GM10266 (cell line): ENCODE results near the gene FOXI3.

Experiments
- DNase-seq: peaks from one replicate; pipeline ENCODE4 v3.0.0; 2012; ENCODE audit errors: extremely low spot score
- TF ChIP-seq, protein P1 (sequence below): IDR thresholded peaks from 2 replicates; pipeline ENCODE4 v1.5.1; 2012; ENCODE audit warnings: mild to moderate bottlenecking, low read depth; ENCODE audit not compliant: control insufficient read depth, insufficient read depth; ENCODE audit errors: missing control alignments

Gene FOXI3

DNA sequence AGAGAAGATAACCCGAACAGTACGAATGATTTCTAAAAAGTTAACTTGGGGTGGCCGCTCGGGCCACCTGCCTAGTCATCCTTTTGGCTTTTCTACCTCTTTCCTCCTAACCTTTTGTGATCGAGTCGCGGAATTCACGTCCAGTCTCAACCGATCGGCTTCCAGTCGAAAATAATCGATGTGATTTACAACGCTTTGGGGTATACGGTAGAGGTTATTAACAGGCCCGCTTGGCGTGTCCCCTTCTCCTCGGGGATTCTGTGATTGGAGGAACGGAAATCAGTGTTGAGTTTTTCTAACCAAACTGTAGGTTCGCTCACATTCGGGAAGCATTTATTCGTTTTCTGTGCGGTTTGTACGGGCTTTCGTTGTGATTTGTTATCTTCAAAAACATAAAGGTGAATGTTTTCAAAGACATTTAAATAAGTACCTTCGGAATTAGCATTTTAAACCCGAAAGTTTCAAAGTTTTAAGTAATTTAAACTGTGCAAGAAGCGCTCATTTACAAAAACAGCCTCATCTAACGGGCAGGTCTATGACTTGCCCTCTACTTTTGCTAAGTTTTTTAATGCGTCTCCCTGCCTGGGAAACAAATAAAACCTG is 588 bp upstream of the FOXI3 start:
- no peak for DNase-seq
- TF ChIP-seq, protein P1, sequence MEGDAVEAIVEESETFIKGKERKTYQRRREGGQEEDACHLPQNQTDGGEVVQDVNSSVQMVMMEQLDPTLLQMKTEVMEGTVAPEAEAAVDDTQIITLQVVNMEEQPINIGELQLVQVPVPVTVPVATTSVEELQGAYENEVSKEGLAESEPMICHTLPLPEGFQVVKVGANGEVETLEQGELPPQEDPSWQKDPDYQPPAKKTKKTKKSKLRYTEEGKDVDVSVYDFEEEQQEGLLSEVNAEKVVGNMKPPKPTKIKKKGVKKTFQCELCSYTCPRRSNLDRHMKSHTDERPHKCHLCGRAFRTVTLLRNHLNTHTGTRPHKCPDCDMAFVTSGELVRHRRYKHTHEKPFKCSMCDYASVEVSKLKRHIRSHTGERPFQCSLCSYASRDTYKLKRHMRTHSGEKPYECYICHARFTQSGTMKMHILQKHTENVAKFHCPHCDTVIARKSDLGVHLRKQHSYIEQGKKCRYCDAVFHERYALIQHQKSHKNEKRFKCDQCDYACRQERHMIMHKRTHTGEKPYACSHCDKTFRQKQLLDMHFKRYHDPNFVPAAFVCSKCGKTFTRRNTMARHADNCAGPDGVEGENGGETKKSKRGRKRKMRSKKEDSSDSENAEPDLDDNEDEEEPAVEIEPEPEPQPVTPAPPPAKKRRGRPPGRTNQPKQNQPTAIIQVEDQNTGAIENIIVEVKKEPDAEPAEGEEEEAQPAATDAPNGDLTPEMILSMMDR = no peak

DNA sequence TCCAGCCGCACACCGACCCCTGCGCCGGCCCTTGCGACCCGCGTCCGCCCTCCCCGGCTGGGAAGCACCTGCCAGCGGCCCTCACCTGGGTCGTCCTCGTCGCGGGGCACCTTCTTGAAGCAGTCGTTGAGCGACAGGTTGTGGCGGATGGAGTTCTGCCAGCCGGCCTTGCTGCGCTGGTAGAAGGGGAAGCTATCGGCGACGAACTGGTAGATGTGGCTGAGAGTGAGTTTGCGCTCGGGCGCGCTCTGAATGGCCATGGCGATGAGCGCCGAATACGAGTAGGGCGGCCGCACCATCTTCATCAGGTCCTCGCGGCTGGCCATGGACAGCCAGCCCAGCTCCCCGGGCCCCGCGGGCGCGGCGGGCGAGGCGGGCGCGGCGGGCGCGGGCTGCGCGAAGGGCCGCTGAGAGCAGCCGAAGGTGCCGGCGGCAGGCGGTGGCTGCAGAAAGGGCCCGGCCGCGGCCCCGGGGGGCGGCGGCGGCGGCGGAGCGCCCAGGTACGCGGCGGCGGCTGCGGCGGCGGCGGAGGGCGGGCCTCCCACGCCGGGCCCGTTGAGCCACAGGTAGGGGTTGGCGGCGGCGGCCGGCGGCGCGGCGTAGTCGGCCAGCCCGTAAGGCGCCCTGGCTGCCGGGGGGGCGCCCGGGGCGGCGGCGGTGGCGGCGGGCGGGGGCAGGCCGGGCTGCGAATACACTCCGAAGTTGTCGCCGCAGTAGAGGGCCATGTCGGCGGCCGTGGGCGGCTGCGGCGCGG is 505 bp downstream of the FOXI3 start:
- peak; percentile 37 for DNase-seq
- TF ChIP-seq, protein P1 = no peak

DNA sequence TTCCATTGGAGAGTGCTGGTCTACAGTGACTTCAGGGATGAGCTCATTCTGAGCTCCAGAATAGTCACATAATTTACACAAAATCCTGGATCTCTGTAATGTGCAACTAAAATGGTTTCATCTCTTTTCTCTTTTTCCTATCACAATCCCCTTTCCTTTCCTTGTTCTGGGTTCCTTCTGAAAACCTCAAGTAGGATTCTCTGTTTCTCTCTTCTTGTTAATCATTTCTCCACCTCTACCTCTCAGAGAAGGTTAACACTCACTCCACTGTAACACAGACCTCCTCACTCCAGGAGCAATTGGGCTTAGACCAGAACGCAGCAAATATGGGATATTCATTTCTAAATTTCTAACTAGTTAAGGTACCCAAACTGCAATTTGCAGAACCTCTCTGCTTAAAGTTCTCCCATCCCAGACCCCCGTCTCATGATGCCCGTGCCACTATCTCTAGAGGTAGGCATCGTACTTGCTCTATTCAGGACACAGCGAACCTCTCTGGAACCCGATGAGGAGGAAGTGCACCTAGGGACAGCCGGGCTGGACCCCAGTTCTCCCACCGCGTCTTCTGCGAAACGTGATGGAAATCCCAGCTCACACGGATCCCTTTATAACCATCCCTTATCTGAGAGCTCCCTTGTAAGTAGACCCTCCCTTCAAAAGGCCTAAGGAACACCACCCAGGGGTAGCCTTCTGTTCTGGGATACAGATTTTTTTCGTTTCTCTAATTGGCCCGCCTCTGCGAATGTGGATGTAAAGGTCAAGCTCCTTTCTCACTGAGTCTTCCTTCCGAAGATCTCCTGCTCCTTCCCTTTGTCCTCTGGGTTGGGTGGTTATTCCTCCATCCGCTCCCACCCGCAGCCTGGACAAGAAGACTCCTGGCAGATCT is 1.3 kb downstream of the FOXI3 start:
- DNase-seq = no peak
- TF ChIP-seq, protein P1 = no peak

DNA sequence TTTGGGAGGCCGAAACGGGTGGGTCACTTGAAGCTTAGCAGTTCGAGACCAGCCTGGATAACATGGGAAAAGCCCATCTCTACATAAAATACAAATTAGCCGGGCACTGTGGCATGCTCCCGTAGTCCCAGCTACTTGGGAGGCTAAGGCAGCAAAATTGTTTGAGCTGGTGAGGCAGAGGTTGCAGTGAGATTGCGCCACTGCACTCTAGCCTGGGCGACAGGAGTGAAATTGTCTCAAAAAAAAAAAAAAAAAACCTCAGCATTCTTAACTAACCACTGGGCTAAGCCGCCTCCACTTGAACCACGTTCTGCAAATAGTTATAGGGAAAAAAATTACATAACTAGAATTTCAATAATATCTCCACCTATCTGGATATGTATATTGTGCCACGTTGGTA is 2.3 kb downstream of the FOXI3 start:
- TF ChIP-seq, protein P1 = no peak
- no peak for DNase-seq

DNA sequence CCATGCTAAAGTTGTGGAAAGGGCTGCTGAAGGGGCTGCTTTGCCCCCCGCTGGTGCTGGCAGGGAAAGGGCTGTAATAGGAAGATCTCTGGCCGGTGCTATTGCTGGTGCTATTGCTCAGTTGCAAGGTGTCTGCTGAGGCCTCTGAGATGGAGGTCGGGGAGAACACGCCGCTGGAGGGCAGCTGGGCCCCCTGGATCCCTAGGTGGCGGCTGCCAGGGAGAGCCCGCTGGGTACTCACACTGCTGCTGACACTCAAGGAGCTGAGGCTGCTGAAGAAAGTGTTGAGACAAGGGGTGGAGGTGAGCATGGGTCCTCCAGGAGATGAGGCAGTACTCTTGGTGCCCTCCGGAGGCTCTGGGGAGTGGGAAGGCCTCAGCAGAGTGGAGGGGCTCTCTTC is 4.2 kb downstream of the FOXI3 start:
- no peak for DNase-seq
- TF ChIP-seq, protein P1 = no peak

DNA sequence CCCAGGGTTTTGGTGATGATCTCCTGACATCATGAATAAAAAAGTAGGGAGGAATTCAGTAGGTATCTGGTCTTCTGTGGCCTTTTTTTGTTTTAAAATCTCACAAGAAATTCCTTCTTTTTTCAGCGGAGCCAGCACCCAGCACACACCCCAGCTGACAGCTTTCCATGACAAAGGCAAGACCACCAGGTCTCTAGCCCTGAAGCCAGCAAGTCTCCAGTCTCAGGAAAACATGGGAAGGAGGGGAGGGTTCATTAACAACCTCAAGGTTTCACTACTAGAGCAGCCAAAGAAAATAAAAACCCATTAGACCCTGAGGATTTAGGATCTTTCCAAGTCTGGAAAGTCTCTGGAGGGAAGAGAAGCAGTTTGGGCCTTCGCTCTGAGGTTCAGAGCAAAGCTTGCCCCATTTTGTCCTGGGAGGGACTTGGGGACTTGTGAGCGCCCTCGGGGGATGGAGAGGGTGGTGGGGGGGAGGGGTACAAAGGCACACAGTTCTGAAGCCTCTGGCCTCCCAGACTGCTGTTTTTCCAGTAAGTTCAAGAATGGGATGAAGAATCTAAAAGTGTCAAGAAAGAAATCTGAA is 9.0 kb downstream of the FOXI3 start:
- no peak for DNase-seq
- TF ChIP-seq, protein P1 = no peak
